HG03520 (cell line): Measurements from ENCODE around the gene DCX.
"Not testable (repeated sequence)": the region's sequence is repeated elsewhere in the genome, so short reads cannot be mapped to it uniquely, and the experiment has no call there.

ENCODE experiments used
- ATAC-seq: cut with Tn5 transposase; IDR thresholded peaks from one replicate; pipeline ENCODE4 v1.9.1; 2021; ENCODE audit warnings: mild to moderate bottlenecking, moderate library complexity; ENCODE audit not compliant: unreplicated experiment

The DCX gene

DNA sequence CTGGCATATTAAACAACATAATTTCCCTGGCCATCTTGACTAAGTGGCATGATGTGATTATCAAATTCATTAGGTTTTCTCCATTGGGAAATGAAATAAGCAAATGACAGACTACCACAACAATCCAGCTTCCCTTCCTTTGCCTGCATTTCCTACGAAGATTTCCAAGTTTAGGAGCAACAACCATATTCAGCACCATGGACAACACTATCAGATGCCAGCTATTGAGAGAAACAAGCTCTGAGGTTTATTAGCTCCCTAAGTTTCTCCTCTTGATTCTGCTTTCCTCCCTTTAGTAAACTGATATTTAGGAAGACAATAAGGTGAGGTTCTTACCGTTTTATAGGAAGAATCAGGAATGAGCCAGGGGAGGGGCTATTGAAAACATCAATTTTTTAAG, 36.2 kb downstream of the DCX start:
- ATAC-seq: no peak

DNA sequence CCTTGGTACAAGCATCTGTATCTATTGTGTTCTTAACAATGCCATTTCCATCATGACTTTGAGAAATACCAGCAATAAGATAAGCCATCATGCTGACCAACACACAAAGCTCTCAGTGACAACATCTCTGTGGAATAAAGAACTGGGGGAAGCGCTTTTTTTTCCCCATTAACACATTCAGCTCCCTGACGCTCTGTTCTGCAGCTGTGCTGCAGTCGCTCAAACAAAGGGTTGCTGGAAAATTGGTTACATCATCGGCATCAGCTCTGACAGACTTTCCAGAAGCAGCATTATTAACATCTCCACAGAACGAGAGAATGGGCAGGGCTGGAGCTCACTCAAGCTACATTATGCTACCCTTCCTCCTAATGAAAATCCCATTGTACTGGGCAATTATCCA, 39.9 kb downstream of the DCX start:
- ATAC-seq: no peak

DNA sequence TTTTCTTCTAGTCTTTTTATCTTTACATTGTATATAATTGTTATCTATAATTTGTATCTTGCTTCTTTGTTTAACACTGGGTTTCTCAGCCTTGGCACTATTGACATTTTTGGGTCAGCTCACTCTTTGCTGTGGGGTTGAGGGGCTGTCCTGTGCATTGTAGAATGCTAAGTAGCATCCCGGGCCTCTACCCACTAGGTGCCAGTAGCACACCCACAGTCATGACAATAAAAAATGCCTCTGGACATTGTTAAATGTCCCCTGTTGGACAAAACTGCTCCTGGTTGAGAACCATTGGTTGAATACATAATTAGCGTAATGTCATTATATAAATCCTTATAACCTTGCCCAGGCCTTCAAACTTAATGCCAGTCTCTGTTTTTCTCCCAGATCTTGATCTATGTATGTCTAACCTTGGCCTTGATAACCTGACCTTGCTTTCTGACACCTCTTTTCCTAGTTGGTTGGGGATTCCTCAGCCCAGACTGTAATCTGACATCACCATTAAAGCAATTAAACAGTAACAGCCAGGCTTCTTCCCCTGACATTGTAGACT, 46.1 kb downstream of the DCX start:
- no peak for ATAC-seq

DNA sequence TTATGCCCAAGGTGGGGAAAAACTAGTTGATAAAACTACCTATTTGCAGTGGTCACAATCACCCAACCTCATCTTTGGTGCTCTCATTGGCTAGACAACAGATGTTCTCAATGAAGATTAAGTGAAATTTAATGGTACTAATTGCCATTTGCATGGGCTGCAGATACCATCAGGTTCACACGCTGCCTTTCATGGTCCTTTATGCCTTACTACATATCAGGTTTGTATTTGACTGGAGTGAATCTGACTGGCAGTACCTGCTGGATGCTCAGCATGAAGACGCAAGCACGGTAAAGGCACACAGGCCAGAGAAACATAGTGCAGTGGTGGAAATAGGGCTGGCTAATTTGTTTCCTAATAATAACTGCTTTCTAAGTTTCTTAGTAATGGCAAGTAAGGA, 48.3 kb downstream of the DCX start:
- ATAC-seq: no peak

DNA sequence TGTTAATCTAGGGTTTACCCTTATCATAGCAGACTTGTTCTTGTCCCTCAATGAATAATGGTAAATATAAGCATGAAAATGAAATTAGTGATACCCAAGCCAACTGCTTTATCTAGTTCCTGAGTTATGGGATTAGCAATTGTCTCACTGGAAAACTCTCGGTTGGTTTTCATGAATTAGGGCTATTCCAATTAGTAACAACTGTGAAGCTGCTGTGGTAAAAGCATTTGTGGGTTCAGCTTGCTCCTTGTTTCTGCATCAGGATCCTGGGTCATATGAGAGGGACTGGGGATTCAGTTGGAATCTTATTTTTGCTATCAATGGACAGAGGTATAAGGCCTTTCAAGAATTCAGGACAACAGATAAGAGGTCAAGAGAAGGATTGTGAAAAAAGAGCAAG, 50.2 kb downstream of the DCX start:
- no peak for ATAC-seq

DNA sequence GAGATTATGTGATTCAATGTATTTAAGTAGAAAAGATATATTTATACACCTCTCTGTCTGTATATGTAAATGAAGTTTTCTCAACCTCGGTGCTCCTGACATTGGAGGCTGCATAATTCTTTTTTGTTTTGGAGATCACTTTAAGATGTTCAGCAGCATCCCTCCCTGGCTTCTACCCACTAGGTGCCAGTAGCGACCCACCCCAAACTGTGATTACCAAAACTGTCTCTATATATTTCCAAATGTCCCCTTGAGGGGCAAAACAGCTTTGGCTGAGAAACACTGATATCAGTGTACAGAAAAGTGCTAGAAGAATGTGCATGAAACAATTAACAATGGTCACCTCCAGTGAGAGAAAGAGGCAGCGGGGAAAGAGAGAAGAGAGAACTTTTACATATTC, 51.2 kb downstream of the DCX start:
- ATAC-seq: no peak

DNA sequence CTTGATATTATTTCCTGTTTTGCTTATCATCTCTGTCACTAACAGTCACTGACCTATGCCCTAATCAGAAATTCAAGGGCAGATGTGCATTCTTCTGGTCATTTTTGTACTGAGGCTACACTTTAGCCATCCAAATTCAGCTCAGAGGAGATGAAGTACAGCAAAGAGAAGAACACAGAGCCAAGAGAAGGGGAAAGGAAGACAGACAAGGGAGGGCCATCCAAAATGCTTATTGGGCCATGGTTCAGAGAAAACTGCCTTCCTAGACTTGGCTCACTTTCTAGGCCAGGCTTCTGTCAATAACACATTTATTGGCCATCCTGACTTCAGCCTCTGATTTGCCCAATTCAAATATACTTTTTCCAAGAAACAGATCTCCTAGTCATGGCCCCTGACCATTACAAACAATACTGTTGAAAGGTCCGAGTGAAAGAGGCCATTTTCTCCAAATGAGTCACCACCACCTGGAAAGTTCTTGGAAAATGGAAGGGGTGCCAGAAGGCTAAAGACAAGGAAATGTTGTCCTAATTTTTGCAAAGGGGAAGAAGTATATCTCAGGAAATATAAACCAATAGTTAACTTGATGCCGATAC, 56.4 kb downstream of the DCX start:
- ATAC-seq: no peak

DNA sequence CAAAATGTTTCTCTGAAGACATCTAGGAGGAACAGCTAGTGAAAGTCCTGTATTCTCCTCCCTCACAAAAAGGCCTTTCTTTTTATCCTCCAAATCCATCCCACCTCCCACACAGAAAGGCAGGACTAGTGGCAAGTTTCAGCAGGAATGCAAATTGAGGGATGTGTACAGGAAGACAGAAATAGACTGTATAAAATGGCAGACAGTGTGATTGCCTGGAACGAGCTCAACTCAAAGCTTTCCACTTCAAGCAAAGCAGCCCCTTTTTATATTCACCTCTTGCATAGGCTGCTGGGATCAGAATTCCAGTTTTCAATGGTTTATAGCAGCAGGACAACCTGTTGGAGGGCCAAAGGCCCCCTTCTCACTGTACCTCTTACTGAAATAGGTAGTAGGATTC, 57.5 kb downstream of the DCX start:
- ATAC-seq: no peak

DNA sequence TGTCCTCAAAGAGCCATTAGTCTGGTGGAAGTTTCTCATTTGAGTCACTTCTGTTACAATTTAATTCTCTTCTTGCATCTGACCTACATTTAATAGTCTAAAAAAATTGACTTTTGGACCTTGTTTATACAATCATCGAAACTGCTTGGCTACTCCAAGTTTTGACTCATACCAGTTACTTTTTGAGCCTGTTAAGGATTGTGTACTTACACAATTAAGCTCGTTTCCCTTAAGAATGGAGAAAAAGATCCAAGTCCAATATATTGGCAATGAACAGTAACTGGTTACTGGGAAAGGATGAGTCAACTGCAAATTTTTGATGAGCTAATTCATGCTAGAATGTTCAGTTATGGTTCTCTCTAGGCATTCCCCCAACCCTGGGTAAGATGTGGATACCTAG, 58.2 kb downstream of the DCX start:
- no peak for ATAC-seq

DNA sequence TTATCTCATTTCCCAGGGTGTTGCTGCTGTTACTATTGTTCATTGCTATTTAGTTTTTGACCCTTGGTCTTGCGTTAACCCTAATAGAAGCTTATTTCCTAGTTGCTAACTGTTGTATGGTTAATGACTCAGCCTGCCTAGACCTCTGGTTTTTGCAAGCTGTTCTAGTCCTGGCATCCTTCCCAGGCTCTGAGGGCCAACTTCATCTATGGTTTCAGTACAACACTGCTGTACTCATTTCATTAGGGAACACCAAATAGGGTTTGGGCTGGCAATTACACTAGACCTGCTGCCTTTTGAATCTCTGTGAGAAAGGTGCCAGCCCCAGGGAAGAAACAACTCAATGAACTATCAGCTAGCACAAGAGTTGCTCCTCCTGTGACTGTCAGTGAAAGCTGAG, 59.6 kb downstream of the DCX start:
- no peak for ATAC-seq

DNA sequence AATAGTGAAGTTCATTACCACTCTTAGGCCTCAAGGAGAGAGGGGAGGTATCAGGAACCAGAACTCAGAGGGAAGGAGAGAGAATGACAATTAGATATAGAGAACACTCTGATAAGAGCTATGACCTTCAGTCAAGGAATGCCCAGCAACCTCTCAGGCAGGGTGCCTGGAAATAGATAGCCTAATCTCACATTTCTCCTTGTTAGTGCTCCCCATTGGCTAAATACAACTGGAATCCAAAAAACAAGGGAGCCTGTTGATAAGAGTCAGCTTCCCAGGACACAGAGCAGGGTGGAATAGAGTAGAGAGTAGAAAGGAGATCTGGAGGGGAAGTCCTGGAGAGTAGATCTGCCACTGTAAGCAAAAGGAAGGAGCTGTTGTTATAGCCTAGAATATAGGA, 62.1 kb downstream of the DCX start:
- ATAC-seq: no peak

DNA sequence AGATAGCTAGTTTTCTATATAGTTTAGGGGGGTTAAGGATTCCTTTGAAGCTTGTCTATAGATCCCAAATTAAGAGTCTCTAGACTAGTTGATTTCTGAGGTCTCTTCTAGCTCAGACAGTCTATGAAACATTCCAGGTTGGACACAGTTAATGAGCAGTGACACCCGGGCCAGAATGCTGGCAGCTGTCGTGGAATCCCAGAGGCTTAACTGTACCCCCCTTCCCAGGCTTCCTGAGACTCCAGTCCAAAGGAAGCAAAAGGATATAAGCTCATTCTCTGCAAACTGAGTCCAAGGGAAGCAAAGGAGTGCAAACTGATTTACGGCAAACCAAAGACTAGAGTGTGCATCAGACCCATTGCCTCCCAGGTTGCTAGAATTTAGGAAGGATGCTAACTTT, 62.9 kb downstream of the DCX start:
- no peak for ATAC-seq

DNA sequence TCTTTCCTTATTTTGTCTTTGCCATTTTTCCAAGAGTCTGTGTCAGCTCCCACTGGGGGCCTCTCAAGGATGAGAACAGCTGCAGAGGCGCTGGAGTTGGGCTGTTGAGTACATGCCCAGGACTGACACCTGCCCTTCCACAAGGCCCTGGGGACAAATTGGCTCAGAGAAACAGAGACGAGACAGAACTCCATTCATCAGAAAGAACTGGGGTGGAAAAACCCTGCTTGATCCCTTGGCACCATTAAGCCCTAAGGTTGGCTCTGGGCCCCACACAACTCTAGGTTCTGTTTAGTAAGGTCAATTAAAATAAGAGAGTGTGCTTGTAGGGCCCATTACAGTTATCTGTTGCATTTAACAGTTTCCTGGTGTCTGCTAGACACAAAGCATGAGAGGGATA, 63.6 kb downstream of the DCX start:
- ATAC-seq: no peak

DNA sequence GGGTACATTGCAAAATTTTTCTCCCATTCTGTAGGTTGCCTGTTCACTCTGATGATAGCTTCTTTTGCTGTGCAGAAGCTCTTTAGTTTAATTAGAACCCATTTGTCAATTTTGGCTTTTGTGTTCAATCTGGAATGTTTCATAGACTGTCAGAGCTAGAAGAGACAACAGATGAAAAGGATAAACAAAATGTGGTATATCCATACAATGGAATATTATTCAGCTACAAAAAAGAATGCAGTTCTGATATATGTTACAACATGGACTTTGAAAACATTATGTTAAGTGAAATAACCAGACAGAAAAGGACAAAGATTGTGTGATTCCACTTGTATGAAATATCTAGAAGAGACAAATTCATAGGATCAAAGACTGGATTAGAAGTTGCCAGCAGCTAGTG, 65.8 kb downstream of the DCX start:
- not testable (repeated sequence) for ATAC-seq

DNA sequence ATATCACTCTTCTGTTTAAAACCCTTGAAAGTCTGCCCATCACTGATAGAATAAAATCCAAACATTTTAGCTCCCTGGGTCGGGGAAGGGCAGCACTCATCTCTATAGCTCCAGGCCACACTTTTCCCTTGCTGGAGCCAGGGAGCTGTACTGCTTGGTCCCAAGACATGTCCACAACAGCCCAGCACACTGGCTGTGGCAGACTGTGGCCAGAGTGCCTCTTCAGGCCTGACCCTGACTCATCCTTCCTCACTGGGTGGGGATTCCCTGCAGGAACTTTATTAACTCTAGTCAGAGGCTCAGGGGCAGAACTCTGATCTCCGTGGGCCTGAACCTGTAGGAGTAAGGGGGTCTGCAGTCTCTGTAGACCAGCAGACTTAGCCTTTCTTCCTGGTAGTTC, 71.9 kb downstream of the DCX start:
- no peak for ATAC-seq

DNA sequence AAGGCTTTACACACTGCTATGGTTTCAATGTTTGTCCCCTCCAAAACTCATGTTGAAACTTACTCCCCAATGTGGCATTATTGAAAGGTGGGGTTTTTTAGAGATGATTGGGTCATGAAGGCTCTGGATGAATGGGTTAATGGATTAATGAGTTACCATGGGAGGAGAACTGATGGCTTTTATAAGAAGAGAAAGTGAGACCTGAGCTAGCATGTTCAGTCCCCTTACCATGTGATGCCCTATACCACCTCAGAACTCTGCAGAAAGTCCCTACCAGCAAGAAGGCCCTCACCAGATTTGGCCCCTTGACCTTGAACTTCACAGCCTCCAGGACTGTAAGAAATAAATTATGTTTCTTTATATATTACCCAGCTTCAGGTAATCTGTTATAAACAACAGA, 72.8 kb downstream of the DCX start:
- no peak for ATAC-seq

DNA sequence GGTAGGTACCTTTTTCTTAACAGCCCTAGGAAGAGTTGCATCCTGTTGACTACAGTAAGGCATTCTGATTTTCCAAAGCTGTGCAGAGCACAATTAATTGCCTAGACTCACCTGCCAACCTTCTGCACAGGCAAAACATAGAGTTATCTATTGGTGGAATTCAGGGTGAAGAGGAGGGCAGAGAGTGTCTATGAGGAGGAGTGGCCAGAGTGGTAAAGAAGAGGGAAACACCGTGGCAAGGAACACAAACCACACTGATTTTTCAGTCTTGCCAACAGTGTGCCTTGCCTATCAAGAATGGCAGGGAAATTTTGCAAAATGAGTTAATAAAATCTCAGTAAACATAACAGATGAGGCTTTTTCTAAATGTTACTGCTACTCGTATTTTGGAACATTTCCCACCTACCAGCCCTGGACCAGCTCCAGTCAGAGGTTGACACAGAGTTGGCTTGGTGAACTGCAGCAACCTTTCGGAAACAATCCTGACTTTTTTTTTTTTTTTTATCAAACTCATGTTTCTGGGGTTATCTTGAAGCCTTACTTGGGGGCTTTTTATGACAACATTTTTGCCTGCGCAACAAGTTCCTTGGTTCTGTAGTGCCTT, 73.8 kb downstream of the DCX start:
- ATAC-seq: no peak

DNA sequence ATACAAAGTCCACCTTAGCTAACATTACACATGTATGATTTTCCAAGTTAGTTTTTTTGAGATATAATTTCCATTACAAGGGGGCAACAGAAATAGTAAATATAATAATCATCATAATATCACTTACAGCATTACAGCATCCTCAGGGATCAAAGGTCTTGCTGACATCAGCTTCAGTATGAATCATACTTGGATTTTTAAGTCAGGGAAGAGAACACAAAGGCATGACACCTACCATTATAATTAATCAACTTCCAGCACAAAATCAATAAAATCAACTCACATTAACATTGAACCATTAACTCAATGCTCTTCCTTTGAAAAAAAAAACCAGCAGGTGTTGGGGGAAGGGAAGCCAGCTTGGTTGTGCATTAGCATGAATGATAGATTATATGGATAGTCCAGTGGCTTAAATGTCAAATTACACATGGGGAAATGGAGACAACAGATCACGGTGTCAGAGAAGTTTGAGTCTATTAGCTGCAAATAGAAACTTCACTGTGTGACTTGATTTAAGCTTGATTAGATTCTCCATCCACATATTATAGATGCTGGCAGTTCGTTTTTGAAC, 74.8 kb downstream of the DCX start:
- no peak for ATAC-seq

DNA sequence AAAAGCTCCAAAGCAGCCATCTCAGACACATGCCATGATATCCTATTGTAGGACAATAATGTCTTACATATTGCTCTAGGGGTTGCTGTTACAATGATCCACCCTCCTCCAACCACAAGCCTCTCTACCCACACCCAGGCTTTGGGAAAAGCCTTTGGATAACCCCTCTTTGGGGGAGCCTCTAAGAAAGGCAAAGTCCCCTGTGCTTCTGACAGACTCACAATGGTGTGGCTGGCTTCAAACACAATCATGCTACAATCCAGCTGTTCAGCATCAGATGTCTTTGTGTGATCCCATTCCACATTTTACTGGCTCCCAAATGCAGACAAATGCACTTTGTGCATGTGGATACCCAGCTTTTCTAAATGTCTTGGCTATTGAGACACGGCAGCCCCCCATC, 75.9 kb downstream of the DCX start:
- ATAC-seq: no peak

DNA sequence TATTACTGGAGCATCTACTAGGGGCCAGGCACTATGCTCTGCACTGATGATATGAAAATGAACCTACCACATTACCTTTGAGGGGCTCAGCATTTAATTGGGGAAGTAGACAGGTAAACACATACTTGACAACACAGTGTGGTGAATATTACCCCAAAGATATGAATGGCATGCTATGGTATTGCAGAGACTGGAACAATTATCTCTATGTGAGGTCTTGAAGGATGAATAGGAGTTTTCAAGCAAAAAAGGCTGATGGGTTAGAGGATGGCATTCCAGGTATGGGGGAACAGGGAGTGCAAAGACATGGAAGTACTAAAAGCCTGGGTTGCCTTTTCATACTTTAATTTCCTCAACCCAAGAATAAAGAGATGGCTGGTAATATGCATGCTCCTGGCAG, 82.6 kb downstream of the DCX start:
- no peak for ATAC-seq

DNA sequence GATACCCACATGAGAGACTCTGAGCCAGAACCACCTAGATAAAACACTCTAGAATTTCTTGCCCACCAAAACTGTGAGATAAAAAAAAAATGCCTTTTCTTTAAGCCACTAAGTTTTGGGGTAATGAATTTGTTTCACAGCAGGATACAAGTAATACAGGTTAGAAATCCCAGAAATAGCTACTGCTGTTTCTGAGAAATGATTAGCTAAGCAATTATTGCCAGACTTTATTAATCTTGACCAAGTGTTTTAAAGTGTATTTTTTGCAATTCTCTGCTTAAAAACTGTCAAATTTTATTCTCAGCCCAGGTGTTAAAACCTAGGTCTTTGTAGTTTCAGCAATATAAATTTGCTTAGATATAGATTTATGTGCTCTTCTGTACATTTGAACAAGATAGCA, 83.1 kb downstream of the DCX start:
- no peak for ATAC-seq

DNA sequence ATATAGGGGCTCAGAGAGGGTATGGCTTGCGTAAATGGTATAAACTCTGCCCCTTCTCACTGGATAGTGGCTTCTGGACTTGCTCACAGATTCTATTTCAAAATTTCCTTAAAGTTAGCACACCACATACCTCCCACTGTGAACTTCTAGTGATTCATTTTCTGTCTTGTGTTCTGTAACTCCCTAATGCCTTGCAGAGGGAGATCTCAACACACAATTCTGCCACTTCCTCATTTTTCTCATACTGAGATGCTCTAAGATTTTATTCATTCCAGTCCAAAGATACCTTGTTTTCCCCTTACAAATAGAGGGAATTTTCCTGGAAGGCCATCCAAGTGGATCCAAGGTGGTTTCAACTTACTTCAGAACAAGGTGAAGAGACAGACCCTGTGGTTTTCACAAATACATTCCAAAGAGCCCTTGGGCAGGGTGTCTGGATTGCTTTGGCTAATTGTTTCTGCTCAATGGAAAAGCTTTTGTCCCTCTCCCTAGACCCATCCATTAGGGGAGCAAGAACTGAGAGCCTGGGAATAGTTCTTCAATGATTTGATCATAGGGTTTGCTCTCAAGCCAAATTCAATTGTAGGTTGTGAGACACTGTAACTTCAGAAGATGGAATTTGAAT, 89.6 kb downstream of the DCX start:
- ATAC-seq: no peak
